Measurements from ENCODE around the gene SMURF1.
"Not testable (repeated sequence)": the region's sequence is repeated elsewhere in the genome, so short reads cannot be mapped to it uniquely, and the experiment has no call there.

SMURF1 gene

GRCh38 chr7:99170730-99171074 lies 26.8 kb upstream of the SMURF1 start:
- H3K4me3 ChIP-seq (ENCODE audit: low read length in 2 of 2): no peak overlapping the region
- no peaks in the 10 kb centered on the region for H3K9me3 ChIP-seq (ENCODE audit: control insufficient read depth in 2 of 2, low read length in 2 of 2)
- no peaks in the 10 kb centered on the region for H3K36me3 ChIP-seq (ENCODE audit: control insufficient read depth in 2 of 2, insufficient read depth in 2 of 2, low read length in 2 of 2)
- H3K27me3 ChIP-seq (ENCODE audit: control insufficient read depth in 1 of 2, insufficient read depth in 2 of 2, low read length in 2 of 2): no peaks in the 10 kb centered on the region
- no peak overlapping the region for H3K9ac ChIP-seq (ENCODE audit: low read length in 2 of 2)
- H3K4me1 ChIP-seq (ENCODE audit: control insufficient read depth, insufficient read depth, low read length): no peaks in the 10 kb centered on the region
- no peak overlapping the region for H3K27ac ChIP-seq (ENCODE audit: low read length)

GRCh38 chr7:99170065-99170729 lies 26.3 kb upstream of the SMURF1 start:
- H3K4me1 ChIP-seq (ENCODE audit: control insufficient read depth, insufficient read depth, low read length): no peaks in the 10 kb centered on the region
- no peaks in the 10 kb centered on the region for H3K27me3 ChIP-seq (ENCODE audit: control insufficient read depth in 1 of 2, insufficient read depth in 2 of 2, low read length in 2 of 2)
- H3K9me3 ChIP-seq (ENCODE audit: control insufficient read depth in 2 of 2, low read length in 2 of 2): no peaks in the 10 kb centered on the region
- no peaks in the 10 kb centered on the region for H3K36me3 ChIP-seq (ENCODE audit: control insufficient read depth in 2 of 2, insufficient read depth in 2 of 2, low read length in 2 of 2)
- H3K27ac ChIP-seq (ENCODE audit: low read length): no peak overlapping the region
- H3K9ac ChIP-seq (ENCODE audit: low read length in 2 of 2): no peak overlapping the region
- H3K4me3 ChIP-seq (ENCODE audit: low read length in 2 of 2): no peak overlapping the region

GRCh38 chr7:99167072-99167471 lies 23.2 kb upstream of the SMURF1 start:
- H3K9ac ChIP-seq (ENCODE audit: low read length in 2 of 2): no peak overlapping the region
- H3K27me3 ChIP-seq (ENCODE audit: control insufficient read depth in 1 of 2, insufficient read depth in 2 of 2, low read length in 2 of 2): no peaks in the 10 kb centered on the region
- no peak overlapping the region for H3K27ac ChIP-seq (ENCODE audit: low read length)
- H3K36me3 ChIP-seq (ENCODE audit: control insufficient read depth in 2 of 2, insufficient read depth in 2 of 2, low read length in 2 of 2): no peaks in the 10 kb centered on the region
- H3K4me1 ChIP-seq (ENCODE audit: control insufficient read depth, insufficient read depth, low read length): no peaks in the 10 kb centered on the region
- no peak overlapping the region for H3K4me3 ChIP-seq (ENCODE audit: low read length in 2 of 2)
- no peaks in the 10 kb centered on the region for H3K9me3 ChIP-seq (ENCODE audit: control insufficient read depth in 2 of 2, low read length in 2 of 2)

GRCh38 chr7:99165816-99166215 lies 21.9 kb upstream of the SMURF1 start:
- no peaks in the 10 kb centered on the region for H3K36me3 ChIP-seq (ENCODE audit: control insufficient read depth in 2 of 2, insufficient read depth in 2 of 2, low read length in 2 of 2)
- no peak overlapping the region for H3K9ac ChIP-seq (ENCODE audit: low read length in 2 of 2)
- H3K27me3 ChIP-seq (ENCODE audit: control insufficient read depth in 1 of 2, insufficient read depth in 2 of 2, low read length in 2 of 2): no peaks in the 10 kb centered on the region
- H3K4me3 ChIP-seq (ENCODE audit: low read length in 2 of 2): no peak overlapping the region
- no peaks in the 10 kb centered on the region for H3K4me1 ChIP-seq (ENCODE audit: control insufficient read depth, insufficient read depth, low read length)
- H3K27ac ChIP-seq (ENCODE audit: low read length): no peak overlapping the region
- H3K9me3 ChIP-seq (ENCODE audit: control insufficient read depth in 2 of 2, low read length in 2 of 2): no peaks in the 10 kb centered on the region

- not testable (repeated sequence) for H3K4me1 ChIP-seq (ENCODE audit: control insufficient read depth, insufficient read depth, low read length); H3K9me3 ChIP-seq (ENCODE audit: control insufficient read depth in 2 of 2, low read length in 2 of 2); H3K27me3 ChIP-seq (ENCODE audit: control insufficient read depth in 1 of 2, insufficient read depth in 2 of 2, low read length in 2 of 2); H3K9ac ChIP-seq (ENCODE audit: low read length in 2 of 2); H3K27ac ChIP-seq (ENCODE audit: low read length); H3K4me3 ChIP-seq (ENCODE audit: low read length in 2 of 2); H3K36me3 ChIP-seq (ENCODE audit: control insufficient read depth in 2 of 2, insufficient read depth in 2 of 2, low read length in 2 of 2)
Observed at GRCh38 chr7:99163669-99164068, 19.8 kb upstream of the SMURF1 start.

- Histone ChIP-seq H3K9me3 (ENCODE audit: control insufficient read depth in 2 of 2, low read length in 2 of 2) (no peaks in the 10 kb centered on the region), H3K27me3 (ENCODE audit: control insufficient read depth in 1 of 2, insufficient read depth in 2 of 2, low read length in 2 of 2) (no peaks in the 10 kb centered on the region), H3K27ac (ENCODE audit: low read length) (no peak overlapping the region), H3K9ac (ENCODE audit: low read length in 2 of 2) (no peak overlapping the region), H3K36me3 (ENCODE audit: control insufficient read depth in 2 of 2, insufficient read depth in 2 of 2, low read length in 2 of 2) (no peaks in the 10 kb centered on the region), H3K4me3 (ENCODE audit: low read length in 2 of 2) (no peak overlapping the region), H3K4me1 (ENCODE audit: control insufficient read depth, insufficient read depth, low read length) (no peaks in the 10 kb centered on the region)
Observed at GRCh38 chr7:99156649-99157048, 12.7 kb upstream of the SMURF1 start.

- Histone ChIP-seq H3K27me3 (ENCODE audit: control insufficient read depth in 1 of 2, insufficient read depth in 2 of 2, low read length in 2 of 2) (no peaks in the 10 kb centered on the region), H3K4me3 (ENCODE audit: low read length in 2 of 2) (no peak overlapping the region), H3K27ac (ENCODE audit: low read length) (no peak overlapping the region), H3K9me3 (ENCODE audit: control insufficient read depth in 2 of 2, low read length in 2 of 2) (no peaks in the 10 kb centered on the region), H3K4me1 (ENCODE audit: control insufficient read depth, insufficient read depth, low read length) (no peaks in the 10 kb centered on the region), H3K36me3 (ENCODE audit: control insufficient read depth in 2 of 2, insufficient read depth in 2 of 2, low read length in 2 of 2) (no peaks in the 10 kb centered on the region), H3K9ac (ENCODE audit: low read length in 2 of 2) (no peak overlapping the region)
Observed at GRCh38 chr7:99155211-99155610, 11.3 kb upstream of the SMURF1 start.

- Histone ChIP-seq H3K27ac (ENCODE audit: low read length) (no peak overlapping the region), H3K27me3 (ENCODE audit: control insufficient read depth in 1 of 2, insufficient read depth in 2 of 2, low read length in 2 of 2) (no peaks in the 10 kb centered on the region), H3K36me3 (ENCODE audit: control insufficient read depth in 2 of 2, insufficient read depth in 2 of 2, low read length in 2 of 2) (no peaks in the 10 kb centered on the region), H3K9me3 (ENCODE audit: control insufficient read depth in 2 of 2, low read length in 2 of 2) (no peaks in the 10 kb centered on the region), H3K9ac (ENCODE audit: low read length in 2 of 2) (no peak overlapping the region), H3K4me3 (ENCODE audit: low read length in 2 of 2) (no peak overlapping the region), H3K4me1 (ENCODE audit: control insufficient read depth, insufficient read depth, low read length) (peaks cover 7% of the 10 kb centered on the region)
Observed at GRCh38 chr7:99146979-99147378, 3.1 kb upstream of the SMURF1 start.

- H3K36me3 ChIP-seq (ENCODE audit: control insufficient read depth in 2 of 2, insufficient read depth in 2 of 2, low read length in 2 of 2): no peaks in the 10 kb centered on the region
- H3K9me3 ChIP-seq (ENCODE audit: control insufficient read depth in 2 of 2, low read length in 2 of 2): no peaks in the 10 kb centered on the region
- peak overlapping the region; percentile 35 to 74 for H3K4me3 ChIP-seq (ENCODE audit: low read length in 2 of 2)
- H3K4me1 ChIP-seq (ENCODE audit: control insufficient read depth, insufficient read depth, low read length): peaks cover 10% of the 10 kb centered on the region
- no peaks in the 10 kb centered on the region for H3K27me3 ChIP-seq (ENCODE audit: control insufficient read depth in 1 of 2, insufficient read depth in 2 of 2, low read length in 2 of 2)
- H3K9ac ChIP-seq (ENCODE audit: low read length in 2 of 2): peak overlapping the region; percentile 29 to 76
- H3K27ac ChIP-seq (ENCODE audit: low read length): peak overlapping the region; percentile 86
Observed at GRCh38 chr7:99143521-99143852, 421 bp downstream of the SMURF1 start.

- H3K27me3 ChIP-seq (ENCODE audit: control insufficient read depth in 1 of 2, insufficient read depth in 2 of 2, low read length in 2 of 2): no peaks in the 10 kb centered on the region
- peak overlapping the region; percentile 57 to 74 for H3K4me3 ChIP-seq (ENCODE audit: low read length in 2 of 2)
- H3K27ac ChIP-seq (ENCODE audit: low read length): peak overlapping the region; percentile 86
- H3K4me1 ChIP-seq (ENCODE audit: control insufficient read depth, insufficient read depth, low read length): peaks cover 10% of the 10 kb centered on the region
- no peaks in the 10 kb centered on the region for H3K9me3 ChIP-seq (ENCODE audit: control insufficient read depth in 2 of 2, low read length in 2 of 2)
- H3K9ac ChIP-seq (ENCODE audit: low read length in 2 of 2): peak overlapping the region; percentile 58 to 87
- H3K36me3 ChIP-seq (ENCODE audit: control insufficient read depth in 2 of 2, insufficient read depth in 2 of 2, low read length in 2 of 2): no peaks in the 10 kb centered on the region
Observed at GRCh38 chr7:99142727-99143520, 984 bp downstream of the SMURF1 start.
